Fibroblast of lung (primary cell): Measurements from ENCODE around the gene SOSTDC1.

Source experiments
- CTCF ChIP-seq, 2 donors: IDR thresholded peaks in 1 of 2; conservative IDR thresholded peaks in 1 of 2; 1 replicate in 1 of 2; 2 replicates in 1 of 2; pipeline ENCODE4 v1.5.1; 2011 to 2012; ENCODE audit warnings: low read length in 2 of 2, control low read depth in 1 of 2, inconsistent platforms in 1 of 2, low read depth in 1 of 2, mild to moderate bottlenecking in 1 of 2
- EZH2 ChIP-seq: IDR thresholded peaks from 2 replicates; pipeline ENCODE4 v1.5.1; 2012; ENCODE audit warnings: low read length, control low read depth, mild to moderate bottlenecking; ENCODE audit errors: missing control alignments

DNA sequence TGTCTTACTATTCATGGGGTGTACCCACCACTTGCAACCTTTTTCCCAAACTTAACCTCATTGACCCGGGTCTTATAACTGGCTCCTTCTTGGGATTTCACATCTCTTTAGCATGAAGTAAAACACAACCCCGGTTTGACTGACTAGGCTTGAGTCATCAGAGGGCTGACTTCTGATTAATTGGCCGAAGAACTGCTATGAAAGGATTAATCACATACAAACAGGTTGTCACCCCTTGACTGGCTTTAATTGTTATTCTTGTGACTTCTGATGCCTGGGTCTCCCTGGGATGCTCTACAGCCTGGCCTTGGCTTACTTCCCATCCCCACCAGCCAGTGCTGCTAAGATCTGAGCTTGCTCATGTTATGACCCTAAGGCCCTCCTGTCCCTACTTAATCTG lies 35.4 kb downstream of the SOSTDC1 start:
- TF ChIP-seq CTCF (conservative IDR thresholded peaks at IDR 0.05 in 1 of 2, IDR thresholded peaks at IDR 0.05 in 1 of 2; ENCODE audit: low read depth in 1 of 2, low read length in 2 of 2) (no peak), EZH2 (no peak)
